LNCAP (cell line): ENCODE results near the gene GSG1L.

Experiments
- TF ChIP-seq, protein P1 (sequence below): fragments of 450-650 bp; IDR thresholded peaks from 2 replicates; pipeline ENCODE4 v1.5.1; 2017; ENCODE audit warnings: mild to moderate bottlenecking

GSG1L gene

DNA sequence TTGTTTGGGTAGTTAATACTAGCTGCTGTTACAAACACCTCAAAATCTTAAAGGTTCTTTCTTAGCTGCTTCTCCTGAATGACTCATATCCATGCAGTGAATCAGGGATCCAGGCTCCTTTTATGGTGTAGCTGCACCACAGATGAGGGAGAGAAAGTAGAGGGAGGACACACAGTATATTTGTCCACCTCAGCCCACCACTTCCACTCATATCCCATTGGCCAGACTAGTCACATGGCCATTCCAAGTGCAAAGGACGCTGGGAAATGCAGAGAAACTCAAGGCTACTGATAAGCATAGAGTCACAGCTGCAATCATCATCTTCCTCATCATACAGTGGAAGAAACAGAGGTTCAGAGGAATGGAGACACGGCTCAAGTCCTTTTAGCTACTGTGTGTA lies 63.8 kb downstream of the GSG1L start:
- TF ChIP-seq, protein P1, sequence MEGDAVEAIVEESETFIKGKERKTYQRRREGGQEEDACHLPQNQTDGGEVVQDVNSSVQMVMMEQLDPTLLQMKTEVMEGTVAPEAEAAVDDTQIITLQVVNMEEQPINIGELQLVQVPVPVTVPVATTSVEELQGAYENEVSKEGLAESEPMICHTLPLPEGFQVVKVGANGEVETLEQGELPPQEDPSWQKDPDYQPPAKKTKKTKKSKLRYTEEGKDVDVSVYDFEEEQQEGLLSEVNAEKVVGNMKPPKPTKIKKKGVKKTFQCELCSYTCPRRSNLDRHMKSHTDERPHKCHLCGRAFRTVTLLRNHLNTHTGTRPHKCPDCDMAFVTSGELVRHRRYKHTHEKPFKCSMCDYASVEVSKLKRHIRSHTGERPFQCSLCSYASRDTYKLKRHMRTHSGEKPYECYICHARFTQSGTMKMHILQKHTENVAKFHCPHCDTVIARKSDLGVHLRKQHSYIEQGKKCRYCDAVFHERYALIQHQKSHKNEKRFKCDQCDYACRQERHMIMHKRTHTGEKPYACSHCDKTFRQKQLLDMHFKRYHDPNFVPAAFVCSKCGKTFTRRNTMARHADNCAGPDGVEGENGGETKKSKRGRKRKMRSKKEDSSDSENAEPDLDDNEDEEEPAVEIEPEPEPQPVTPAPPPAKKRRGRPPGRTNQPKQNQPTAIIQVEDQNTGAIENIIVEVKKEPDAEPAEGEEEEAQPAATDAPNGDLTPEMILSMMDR = no peak

DNA sequence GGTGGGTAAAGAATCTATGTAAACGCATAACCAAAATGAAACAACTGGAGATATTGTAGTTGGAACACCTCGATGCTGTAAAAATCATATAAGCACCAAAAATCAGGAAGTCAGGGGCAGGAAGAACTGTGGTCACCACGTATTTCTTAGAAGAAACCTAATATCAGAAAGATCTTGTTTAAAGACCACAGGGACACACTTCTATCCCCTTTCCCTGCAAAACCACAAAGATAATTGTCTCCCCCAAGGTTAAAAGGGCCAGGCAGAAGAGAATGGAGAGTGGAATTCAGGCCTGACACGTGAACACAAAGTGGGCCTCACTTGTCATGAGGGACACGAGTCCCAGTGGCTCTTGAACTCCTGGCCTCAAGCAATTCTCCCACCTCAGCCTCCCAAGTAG lies 68.1 kb downstream of the GSG1L start:
- TF ChIP-seq, protein P1 = no peak

DNA sequence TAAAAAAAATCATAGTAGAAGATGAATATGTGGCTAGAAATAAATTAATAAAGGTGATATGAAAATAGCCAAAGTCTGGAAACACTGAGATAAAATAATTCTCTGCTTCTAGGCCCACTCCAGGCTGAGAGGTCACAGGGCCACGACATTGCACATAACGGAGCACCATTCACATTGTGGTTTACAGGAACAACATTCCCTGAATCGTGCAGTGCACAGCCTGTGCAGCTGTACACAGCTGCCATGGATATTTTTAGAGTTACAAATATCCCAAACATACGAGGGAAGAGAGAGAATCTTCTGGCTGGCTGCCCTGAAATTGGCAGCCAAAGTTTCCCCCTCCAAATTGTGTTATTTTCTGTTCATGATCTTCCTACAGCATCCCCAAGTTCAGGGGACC lies 68.8 kb downstream of the GSG1L start:
- TF ChIP-seq, protein P1 = no peak

DNA sequence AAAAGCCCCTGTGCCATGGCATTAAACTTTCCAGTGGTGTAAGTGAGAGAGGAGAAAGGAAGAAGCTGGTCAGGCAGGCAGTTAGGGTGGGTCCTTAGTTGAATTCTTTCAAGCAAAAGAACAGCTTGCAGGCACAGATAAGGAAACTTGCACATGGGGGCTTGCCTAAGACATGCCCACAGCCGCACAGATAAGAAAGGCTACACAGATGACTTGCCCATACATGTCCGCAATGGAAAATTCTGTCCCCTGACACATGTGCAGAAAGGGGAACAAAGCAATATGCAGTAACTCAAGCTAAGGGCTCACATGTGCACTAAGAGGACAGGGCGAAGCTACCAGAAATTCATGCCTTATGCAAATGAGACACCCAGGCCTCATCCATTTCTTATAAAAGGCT lies 69.9 kb downstream of the GSG1L start:
- TF ChIP-seq, protein P1 = no peak

DNA sequence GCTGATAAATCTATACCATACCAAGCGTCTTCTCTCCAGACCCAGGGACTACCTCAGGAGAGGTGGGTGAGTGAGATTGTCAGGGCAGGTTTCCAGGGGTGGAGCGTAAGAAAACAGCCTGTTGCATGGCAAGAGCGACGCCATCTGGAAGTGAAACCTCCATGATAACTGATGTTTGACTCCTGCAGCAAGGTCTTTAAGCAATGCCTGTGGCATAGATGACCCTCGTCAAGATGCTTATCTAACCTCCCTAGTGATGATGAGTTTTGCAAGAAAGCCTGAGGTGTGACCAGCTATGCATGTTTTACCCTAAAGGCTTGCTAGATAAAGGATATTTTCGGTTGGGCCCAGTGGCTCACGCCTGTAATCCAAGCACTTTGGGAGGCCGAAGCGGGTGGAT lies 71.6 kb downstream of the GSG1L start:
- TF ChIP-seq, protein P1 = no peak

DNA sequence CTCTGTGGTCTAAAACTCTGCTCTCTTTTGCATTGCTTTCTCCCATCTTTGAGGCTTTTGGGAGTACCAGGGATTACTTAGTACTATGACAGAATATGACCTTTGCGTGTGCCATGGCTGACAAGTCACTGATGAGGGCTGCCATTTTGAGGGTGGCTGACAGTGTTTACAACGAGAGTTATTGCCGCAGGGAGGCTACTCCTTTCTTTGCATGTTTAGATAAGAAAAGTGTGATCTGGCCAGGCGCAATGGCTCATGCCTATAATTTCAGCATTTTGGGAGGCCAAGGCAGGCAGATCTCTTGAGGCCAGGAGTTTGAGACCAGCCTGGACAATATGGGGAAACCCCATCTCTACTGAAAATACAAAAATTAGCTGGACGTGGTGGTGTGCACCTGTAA lies 77.5 kb downstream of the GSG1L start:
- TF ChIP-seq, protein P1 = no peak

DNA sequence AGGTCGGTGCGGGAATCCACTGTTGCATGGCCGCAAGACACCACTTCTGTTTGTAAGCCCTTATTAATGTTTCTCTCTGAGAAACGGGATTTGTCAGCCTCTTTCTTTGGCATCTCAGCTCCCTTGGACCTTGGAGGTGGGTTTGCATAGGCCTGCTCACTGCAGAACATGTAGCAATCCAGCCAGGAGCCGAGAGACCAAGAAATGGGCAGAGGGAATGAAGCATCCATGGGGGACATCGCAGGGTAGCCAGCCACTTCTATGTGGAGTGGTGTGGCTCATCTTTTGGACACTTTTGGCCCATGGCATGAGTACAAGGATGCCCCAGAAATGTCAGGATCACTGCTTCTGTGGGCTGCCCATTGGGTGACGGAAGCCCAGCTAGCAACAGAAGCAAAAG lies 79.4 kb downstream of the GSG1L start:
- TF ChIP-seq, protein P1 = no peak

DNA sequence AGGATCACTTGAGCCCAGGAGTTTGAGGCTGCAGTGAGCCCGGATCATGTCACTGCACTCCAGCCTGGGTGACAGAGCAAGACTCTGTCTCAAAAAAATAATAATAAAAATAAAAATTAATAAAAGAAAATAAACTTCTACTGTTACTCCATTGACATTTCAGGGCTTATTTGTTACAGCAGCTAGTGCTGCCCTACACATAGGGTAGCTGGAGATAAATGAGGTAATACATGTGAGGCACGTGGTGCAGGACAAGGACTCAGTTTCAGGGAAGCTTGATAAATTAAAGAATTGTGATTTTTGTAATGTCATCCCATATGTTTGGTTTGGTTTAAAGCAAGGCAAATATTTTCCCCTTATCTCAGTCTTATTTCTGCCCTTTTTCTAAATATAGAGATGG lies 80.3 kb downstream of the GSG1L start:
- TF ChIP-seq, protein P1 = no peak
